ENCODE results near the gene CCDC197. TPM values are rescaled to one million over a fixed set of nuclear protein-coding genes. Genes with fewer than 3 reads are reported as not detected.

The CCDC197 gene
- total and polyA plus RNA-seq, 2 donors (not counting 1 experiment from before 2014, with no cell fraction given), result not detected

GRCh38 chr14:94046696-94047250 is 49.7 kb downstream of the CCDC197 start:
- H3K4me1 ChIP-seq (ENCODE audit: control insufficient read depth in 2 of 2, insufficient read depth in 2 of 2, low read length in 2 of 2), result no peaks in the 10 kb centered on the region
- 82% methylated on average over 4 of the region's 7 CpGs for WGBS (ENCODE audit: insufficient coverage)
- H2AFZ ChIP-seq (ENCODE audit: insufficient read depth, low read depth, low read length, poor library complexity, severe bottlenecking), result no peak overlapping the region
- no peaks in the 10 kb centered on the region for H3K4me1 Mint-ChIP-seq
- no peak overlapping the region for H3K4me2 ChIP-seq (replicated peaks; ENCODE audit: low read depth, low read length, poor library complexity, severe bottlenecking)
- H3K27me3 Mint-ChIP-seq, result no peaks in the 10 kb centered on the region
- H3K27ac Mint-ChIP-seq, result no peak overlapping the region
- H3K9ac ChIP-seq (ENCODE audit: low read length), result no peak overlapping the region
- no peaks in the 10 kb centered on the region for H3K9me3 Mint-ChIP-seq (ENCODE audit: insufficient read depth)
- no peak overlapping the region for H3K4me3 Mint-ChIP-seq
- ChIA-PET CTCF (interaction anchor here (1.0 to 2.7 kb wide), 3 partner anchors 10 to 90 kb away, joined by 3 to 7 read pairs (median 6); no protein-coding TSS in a partner anchor), POLR2A (no interaction called here)
- ATAC-seq (ENCODE audit: low read depth) (no peak), DNase-seq (no peak)
- TF ChIP-seq EZH2 (IDR thresholded peaks at IDR 0.05; ENCODE audit: borderline replicate concordance, insufficient read depth, low read depth, low read length, poor library complexity, severe bottlenecking) (no peak), CTCF (IDR thresholded peaks at IDR 0.05) (no peak)
- no peak overlapping the region for H3K4me3 ChIP-seq (ENCODE audit: control extremely low read depth in 1 of 5, extremely low read depth in 1 of 5, insufficient read depth in 1 of 5, low read depth in 2 of 5, low read length in 4 of 5)
- no peaks in the 10 kb centered on the region for H3K9me3 ChIP-seq (ENCODE audit: control extremely low read depth in 1 of 3, control insufficient read depth in 2 of 3, insufficient read depth in 1 of 3, low read length in 2 of 3)
- H3K79me2 ChIP-seq (ENCODE audit: control insufficient read depth, insufficient read depth, low read length), result no peaks in the 10 kb centered on the region
- intact Hi-C loops (cut with micrococcal nuclease), result no loop called here
- no peak overlapping the region for H3K27ac ChIP-seq (ENCODE audit: low read length in 2 of 2)
- peaks cover 5% of the 10 kb centered on the region for H4K20me1 ChIP-seq (ENCODE audit: control insufficient read depth, insufficient read depth, low read length, poor library complexity, severe bottlenecking)
- peaks cover 8 to 64% of the 10 kb centered on the region in 2 experiments for H3K36me3 ChIP-seq (replicated peaks in 1 of 2; ENCODE audit: control extremely low read depth in 1 of 2, control insufficient read depth in 1 of 2, extremely low read depth in 1 of 2, insufficient read depth in 2 of 2, low read length in 1 of 2)
- H3K27me3 ChIP-seq (replicated peaks in 1 of 4; ENCODE audit: control extremely low read depth in 1 of 4, control insufficient read depth in 3 of 4, insufficient read depth in 4 of 4, low read length in 3 of 4), result no peaks in the 10 kb centered on the region

DNA sequence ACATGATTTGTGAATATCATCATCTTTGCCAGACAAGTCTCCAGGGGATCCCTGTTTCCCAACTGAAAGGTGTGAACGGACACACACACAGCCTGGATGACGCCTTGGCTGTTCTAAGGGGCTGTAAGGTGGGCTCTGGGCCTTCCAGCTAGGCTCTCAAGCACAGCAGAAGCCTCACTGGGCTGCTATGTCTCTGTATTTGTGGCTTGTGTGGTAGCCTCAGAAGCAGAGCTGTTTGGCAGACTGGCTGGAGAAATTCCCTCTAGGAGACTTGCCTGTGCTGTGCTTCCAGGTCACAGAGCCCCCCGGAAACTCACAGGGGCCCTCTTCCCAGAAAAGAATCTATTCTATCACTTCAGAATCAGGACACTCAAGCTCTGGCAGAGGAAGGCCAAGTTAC is 50.5 kb downstream of the CCDC197 start:
- ATAC-seq (ENCODE audit: low read depth) (no peak), DNase-seq (no peak)
- Mint-ChIP-seq H3K4me1 (no peaks in the 10 kb centered on the region), H3K4me3 (no peak overlapping the region), H3K27me3 (no peaks in the 10 kb centered on the region), H3K27ac (no peak overlapping the region), H3K9me3 (ENCODE audit: insufficient read depth) (no peaks in the 10 kb centered on the region)
- no peak overlapping the region for H3K9ac ChIP-seq (ENCODE audit: low read length)
- H3K27me3 ChIP-seq (replicated peaks in 1 of 4; ENCODE audit: control extremely low read depth in 1 of 4, control insufficient read depth in 3 of 4, insufficient read depth in 4 of 4, low read length in 3 of 4), result no peaks in the 10 kb centered on the region
- ChIA-PET CTCF (interaction anchor here (1.2 to 2.9 kb wide), 4 partner anchors 11 to 89 kb away, joined by 3 to 8 read pairs (median 6); no protein-coding TSS in a partner anchor), POLR2A (no interaction called here)
- H2AFZ ChIP-seq (ENCODE audit: insufficient read depth, low read depth, low read length, poor library complexity, severe bottlenecking), result no peak overlapping the region
- H3K9me3 ChIP-seq (ENCODE audit: control extremely low read depth in 1 of 3, control insufficient read depth in 2 of 3, insufficient read depth in 1 of 3, low read length in 2 of 3), result no peaks in the 10 kb centered on the region
- H4K20me1 ChIP-seq (ENCODE audit: control insufficient read depth, insufficient read depth, low read length, poor library complexity, severe bottlenecking), result peaks cover 5% of the 10 kb centered on the region
- H3K36me3 ChIP-seq (replicated peaks in 1 of 2; ENCODE audit: control extremely low read depth in 1 of 2, control insufficient read depth in 1 of 2, extremely low read depth in 1 of 2, insufficient read depth in 2 of 2, low read length in 1 of 2), result peaks cover 14 to 72% of the 10 kb centered on the region in 2 experiments
- WGBS (ENCODE audit: insufficient coverage), result 92% methylated on average over 3 of the region's 3 CpGs
- no peak overlapping the region for H3K4me2 ChIP-seq (replicated peaks; ENCODE audit: low read depth, low read length, poor library complexity, severe bottlenecking)
- no peak overlapping the region for H3K27ac ChIP-seq (ENCODE audit: low read length in 2 of 2)
- TF ChIP-seq CTCF (IDR thresholded peaks at IDR 0.05), result no peak
- H3K4me3 ChIP-seq (ENCODE audit: control extremely low read depth in 1 of 5, extremely low read depth in 1 of 5, insufficient read depth in 1 of 5, low read depth in 2 of 5, low read length in 4 of 5), result no peak overlapping the region
- no peaks in the 10 kb centered on the region for H3K79me2 ChIP-seq (ENCODE audit: control insufficient read depth, insufficient read depth, low read length)
- H3K4me1 ChIP-seq (ENCODE audit: control insufficient read depth in 2 of 2, insufficient read depth in 2 of 2, low read length in 2 of 2), result no peaks in the 10 kb centered on the region
- intact Hi-C loops (cut with micrococcal nuclease), result no loop called here

Measured in B cell (primary cell).